AG08395 (cell line): ENCODE results near the gene TEX2.

Experiments used
- DNase-seq: peaks from one replicate; pipeline ENCODE4 v3.0.0; 2012; ENCODE audit warnings: mixed read lengths, low spot score

TEX2 gene

GRCh38 chr17:64115043-64115698 lies 147.9 kb downstream of the TEX2 start:
- no peak for DNase-seq

- no peak for DNase-seq
These were observed 150.1 kb downstream of the TEX2 start for GRCh38 chr17:64113006-64113405.

GRCh38 chr17:64111831-64112230 lies 151.2 kb downstream of the TEX2 start:
- no peak for DNase-seq

GRCh38 chr17:64110379-64111152 lies 152.5 kb downstream of the TEX2 start:
- no peak for DNase-seq

GRCh38 chr17:64109400-64109799 lies 153.7 kb downstream of the TEX2 start:
- DNase-seq: no peak

- no peak for DNase-seq
These were observed 155.4 kb downstream of the TEX2 start for GRCh38 chr17:64107500-64108236.

- no peak for DNase-seq
These were observed 156.1 kb downstream of the TEX2 start for GRCh38 chr17:64106918-64107317.

- DNase-seq: no peak
These were observed 159.4 kb downstream of the TEX2 start for GRCh38 chr17:64103391-64104364.

GRCh38 chr17:64102627-64103390 lies 160.3 kb downstream of the TEX2 start:
- DNase-seq: no peak

GRCh38 chr17:64099543-64099942 lies 163.5 kb downstream of the TEX2 start:
- DNase-seq: no peak
